Mesendoderm (in vitro differentiated cells): ENCODE data around the gene IQCH.

Source experiments
- DNase-seq: peaks from one replicate; pipeline ENCODE4 v3.0.0; 2013
- H2AK5ac ChIP-seq: 2 replicates; pipeline ENCODE4 v1.6.1; 2013; ENCODE audit warnings: low read length, inconsistent platforms
- H2BK120ac ChIP-seq: 2 replicates; pipeline ENCODE4 v1.6.1; 2013; ENCODE audit warnings: low read depth, mild to moderate bottlenecking, low read length, moderate library complexity, mixed read lengths
- H2BK15ac ChIP-seq: replicated peaks from 2 replicates; pipeline ENCODE4 v1.6.1; 2013; ENCODE audit warnings: low read depth, mild to moderate bottlenecking, moderate library complexity
- H2BK5ac ChIP-seq: 2 replicates; pipeline ENCODE4 v1.6.1; 2013; ENCODE audit warnings: low read length, inconsistent platforms
- H3K18ac ChIP-seq: 2 replicates; pipeline ENCODE4 v1.6.1; 2013; ENCODE audit warnings: mild to moderate bottlenecking, low read length, mixed read lengths
- H3K23ac ChIP-seq: one replicate; pipeline ENCODE4 v1.6.1; 2013; ENCODE audit warnings: low read length
- H3K27ac ChIP-seq: 2 replicates; pipeline ENCODE4 v1.5.1; 2013; ENCODE audit warnings: low read depth, mild to moderate bottlenecking, inconsistent platforms, low read length, moderate library complexity
- H3K27me3 ChIP-seq: 2 replicates; pipeline ENCODE4 v1.6.1; 2013; ENCODE audit warnings: low read length, control low read depth, mild to moderate bottlenecking, inconsistent platforms; ENCODE audit not compliant: insufficient read depth, poor library complexity
- H3K36me3 ChIP-seq: 2 replicates; pipeline ENCODE4 v1.6.1; 2013; ENCODE audit warnings: low read length, inconsistent platforms; ENCODE audit not compliant: control insufficient read depth, insufficient read depth
- H3K4ac ChIP-seq: one replicate; pipeline ENCODE4 v1.6.1; 2013; ENCODE audit warnings: low read depth, mild to moderate bottlenecking, low read length, moderate library complexity
- H3K4me1 ChIP-seq: 2 replicates; pipeline ENCODE4 v1.6.1; 2013; ENCODE audit warnings: low read depth, low read length, inconsistent platforms; ENCODE audit not compliant: control insufficient read depth
- H3K4me2 ChIP-seq: 2 replicates; pipeline ENCODE4 v1.6.1; 2013; ENCODE audit warnings: low read length
- H3K4me3 ChIP-seq: 2 replicates; pipeline ENCODE4 v1.5.1; 2013; ENCODE audit warnings: mild to moderate bottlenecking, low read length
- H3K56ac ChIP-seq: one replicate; pipeline ENCODE4 v1.6.1; 2013; ENCODE audit warnings: low read length
- H3K79me1 ChIP-seq: 2 replicates; pipeline ENCODE4 v1.6.1; 2013; ENCODE audit warnings: low read length, inconsistent platforms
- H3K79me2 ChIP-seq: 2 replicates; pipeline ENCODE4 v1.6.1; 2013; ENCODE audit warnings: mild to moderate bottlenecking, low read length; ENCODE audit not compliant: control insufficient read depth, insufficient read depth
- H3K9ac ChIP-seq: 2 replicates; pipeline ENCODE4 v1.6.1; 2013; ENCODE audit warnings: low read length, inconsistent platforms
- H4K5ac ChIP-seq: one replicate; pipeline ENCODE4 v1.6.1; 2013; ENCODE audit warnings: low read length
- H4K8ac ChIP-seq: one replicate; pipeline ENCODE4 v1.6.1; 2013; ENCODE audit warnings: low read depth, mild to moderate bottlenecking, control low read depth, low read length, moderate library complexity
- WGBS: extraction: QIAGEN DNeasy Blood & Tissue Kit; methylation state at CpG from one replicate; pipeline ENCODE4 v1.1.7; 2013; ENCODE audit warnings: low lambda C conversion rate, missing lambda C conversion rate; ENCODE audit not compliant: insufficient coverage; ENCODE audit errors: extremely low coverage; 5-methylcytosine and 5-hydroxymethylcytosine counted together

Gene IQCH

GRCh38 chr15:67511606-67512005, 257.0 kb downstream of the IQCH start:
- Histone ChIP-seq H3K79me2 (no peaks in the 10 kb centered on the region), H2BK5ac (no peak overlapping the region), H4K5ac (no peak overlapping the region), H3K18ac (no peak overlapping the region), H2AK5ac (no peak overlapping the region), H2BK120ac (no peak overlapping the region), H3K56ac (no peak overlapping the region), H3K9ac (no peak overlapping the region), H3K27ac (no peak overlapping the region), H2BK15ac (no peak overlapping the region), H4K8ac (no peak overlapping the region), H3K79me1 (no peaks in the 10 kb centered on the region), H3K4ac (no peak overlapping the region), H3K23ac (no peak overlapping the region), H3K27me3 (no peaks in the 10 kb centered on the region), H3K36me3 (no peaks in the 10 kb centered on the region), H3K4me2 (no peak overlapping the region), H3K4me3 (no peak overlapping the region), H3K4me1 (no peaks in the 10 kb centered on the region)
- no CpG with 5 or more reads among the region's 3 CpGs for WGBS
- no peak for DNase-seq

GRCh38 chr15:67512140-67512539, 257.6 kb downstream of the IQCH start:
- Histone ChIP-seq H3K4me3 (no peak overlapping the region), H3K23ac (no peak overlapping the region), H3K4me1 (no peaks in the 10 kb centered on the region), H2BK120ac (no peak overlapping the region), H3K18ac (no peak overlapping the region), H3K56ac (no peak overlapping the region), H3K4ac (no peak overlapping the region), H3K27me3 (no peaks in the 10 kb centered on the region), H2AK5ac (no peak overlapping the region), H3K36me3 (no peaks in the 10 kb centered on the region), H3K9ac (no peak overlapping the region), H3K79me2 (no peaks in the 10 kb centered on the region), H3K27ac (no peak overlapping the region), H2BK15ac (no peak overlapping the region), H2BK5ac (no peak overlapping the region), H4K5ac (no peak overlapping the region), H3K4me2 (no peak overlapping the region), H3K79me1 (no peaks in the 10 kb centered on the region), H4K8ac (no peak overlapping the region)
- no CpG with 5 or more reads among the region's 3 CpGs for WGBS
- no peak for DNase-seq

GRCh38 chr15:67512933-67513714, 258.5 kb downstream of the IQCH start:
- no peak overlapping the region for H2AK5ac ChIP-seq
- no peak for DNase-seq
- no peak overlapping the region for H2BK5ac ChIP-seq
- H2BK120ac ChIP-seq = no peak overlapping the region
- no peaks in the 10 kb centered on the region for H3K36me3 ChIP-seq
- H3K4me1 ChIP-seq = no peaks in the 10 kb centered on the region
- no peak overlapping the region for H2BK15ac ChIP-seq
- no peak overlapping the region for H3K27ac ChIP-seq
- H3K9ac ChIP-seq = no peak overlapping the region
- no peak overlapping the region for H3K4ac ChIP-seq
- H4K8ac ChIP-seq = no peak overlapping the region
- no peak overlapping the region for H3K18ac ChIP-seq
- H3K27me3 ChIP-seq = no peaks in the 10 kb centered on the region
- no peak overlapping the region for H4K5ac ChIP-seq
- no peaks in the 10 kb centered on the region for H3K79me1 ChIP-seq
- H3K4me3 ChIP-seq = no peak overlapping the region
- H3K23ac ChIP-seq = no peak overlapping the region
- no peak overlapping the region for H3K56ac ChIP-seq
- H3K79me2 ChIP-seq = no peaks in the 10 kb centered on the region
- no CpG with 5 or more reads among the region's 9 CpGs for WGBS
- H3K4me2 ChIP-seq = no peak overlapping the region

GRCh38 chr15:67515090-67515489, 260.5 kb downstream of the IQCH start:
- Histone ChIP-seq H2BK15ac (no peak overlapping the region), H3K23ac (no peak overlapping the region), H3K56ac (no peak overlapping the region), H4K8ac (no peak overlapping the region), H3K4me3 (no peak overlapping the region), H3K27me3 (no peaks in the 10 kb centered on the region), H3K4me1 (no peaks in the 10 kb centered on the region), H3K27ac (no peak overlapping the region), H3K18ac (no peak overlapping the region), H3K9ac (no peak overlapping the region), H2BK120ac (no peak overlapping the region), H3K4me2 (no peak overlapping the region), H2AK5ac (no peak overlapping the region), H4K5ac (no peak overlapping the region), H2BK5ac (no peak overlapping the region), H3K4ac (no peak overlapping the region), H3K79me1 (no peaks in the 10 kb centered on the region), H3K36me3 (no peaks in the 10 kb centered on the region), H3K79me2 (no peaks in the 10 kb centered on the region)
- no CpG with 5 or more reads among the region's 3 CpGs for WGBS
- DNase-seq = no peak

GRCh38 chr15:67515557-67515956, 261.0 kb downstream of the IQCH start:
- Histone ChIP-seq H3K4me1 (no peaks in the 10 kb centered on the region), H3K23ac (no peak overlapping the region), H4K5ac (no peak overlapping the region), H2BK5ac (no peak overlapping the region), H2BK120ac (no peak overlapping the region), H3K18ac (no peak overlapping the region), H4K8ac (no peak overlapping the region), H3K4me2 (no peak overlapping the region), H2AK5ac (no peak overlapping the region), H2BK15ac (no peak overlapping the region), H3K27me3 (no peaks in the 10 kb centered on the region), H3K9ac (no peak overlapping the region), H3K79me2 (no peaks in the 10 kb centered on the region), H3K4me3 (no peak overlapping the region), H3K4ac (no peak overlapping the region), H3K27ac (no peak overlapping the region), H3K56ac (no peak overlapping the region), H3K36me3 (no peaks in the 10 kb centered on the region), H3K79me1 (no peaks in the 10 kb centered on the region)
- DNase-seq = no peak
- no CpG with 5 or more reads among the region's 2 CpGs for WGBS
